Measurements from ENCODE around the gene TCF12. TPM values are rescaled to one million over a fixed set of nuclear protein-coding genes. Genes with fewer than 3 reads are reported as not detected.

The TCF12 gene
- total RNA-seq, 2 donors from 2014 or later = 91.8 to 107 TPM

- DNase-seq (ENCODE audit: low spot score) (no peak), ATAC-seq (ENCODE audit: insufficient number of reproducible peaks, low FRiP score, low read depth) (no peak)
- Histone ChIP-seq H3K9me3 (no peaks in the 10 kb centered on the region), H3K4me1 (ENCODE audit: control insufficient read depth in 1 of 2, low read depth in 2 of 2) (no peaks in the 10 kb centered on the region), H3K27ac (no peak overlapping the region), H3K4me3 (no peak overlapping the region), H3K36me3 (no peaks in the 10 kb centered on the region), H3K27me3 (replicated peaks; ENCODE audit: insufficient read depth) (no peaks in the 10 kb centered on the region)
- TF ChIP-seq CTCF (IDR thresholded peaks at IDR 0.05) = no peak
Observed at GRCh38 chr15:56894601-56895000, 23.8 kb upstream of the TCF12 start.

- ATAC-seq (ENCODE audit: insufficient number of reproducible peaks, low FRiP score, low read depth) (no peak), DNase-seq (ENCODE audit: low spot score) (no peak)
- Histone ChIP-seq H3K27me3 (replicated peaks; ENCODE audit: insufficient read depth) (no peaks in the 10 kb centered on the region), H3K4me3 (no peak overlapping the region), H3K27ac (no peak overlapping the region), H3K36me3 (no peaks in the 10 kb centered on the region), H3K4me1 (ENCODE audit: control insufficient read depth in 1 of 2, low read depth in 2 of 2) (no peaks in the 10 kb centered on the region), H3K9me3 (no peaks in the 10 kb centered on the region)
- TF ChIP-seq CTCF (IDR thresholded peaks at IDR 0.05) = no peak
Observed at GRCh38 chr15:56901931-56902330, 16.5 kb upstream of the TCF12 start.

- DNase-seq (ENCODE audit: low spot score) (no peak), ATAC-seq (ENCODE audit: insufficient number of reproducible peaks, low FRiP score, low read depth) (no peak)
- Histone ChIP-seq H3K27me3 (replicated peaks; ENCODE audit: insufficient read depth) (no peaks in the 10 kb centered on the region), H3K36me3 (no peaks in the 10 kb centered on the region), H3K9me3 (no peaks in the 10 kb centered on the region), H3K27ac (no peak overlapping the region), H3K4me3 (no peak overlapping the region), H3K4me1 (ENCODE audit: control insufficient read depth in 1 of 2, low read depth in 2 of 2) (no peaks in the 10 kb centered on the region)
- no peak for TF ChIP-seq CTCF (IDR thresholded peaks at IDR 0.05)
Observed at GRCh38 chr15:56906766-56907165, 11.7 kb upstream of the TCF12 start.

- no peak for TF ChIP-seq CTCF (IDR thresholded peaks at IDR 0.05)
- H3K36me3 ChIP-seq = no peaks in the 10 kb centered on the region
- no peak for ATAC-seq (ENCODE audit: insufficient number of reproducible peaks, low FRiP score, low read depth)
- H3K4me3 ChIP-seq = no peak overlapping the region
- peaks cover 9 to 24% of the 10 kb centered on the region in 2 donors for H3K4me1 ChIP-seq (ENCODE audit: control insufficient read depth in 1 of 2, low read depth in 2 of 2)
- H3K27ac ChIP-seq = no peak overlapping the region
- no peak for DNase-seq (ENCODE audit: low spot score)
- no peaks in the 10 kb centered on the region for H3K9me3 ChIP-seq
- H3K27me3 ChIP-seq (replicated peaks; ENCODE audit: insufficient read depth) = no peaks in the 10 kb centered on the region
Observed at GRCh38 chr15:56910801-56911200, 7.6 kb upstream of the TCF12 start.

- Histone ChIP-seq H3K27ac (peak overlapping the region; percentile 33 to 59), H3K9me3 (no peaks in the 10 kb centered on the region), H3K4me3 (peak overlapping the region; percentile 48), H3K27me3 (replicated peaks; ENCODE audit: insufficient read depth) (no peaks in the 10 kb centered on the region), H3K36me3 (no peaks in the 10 kb centered on the region), H3K4me1 (ENCODE audit: control insufficient read depth in 1 of 2, low read depth in 2 of 2) (peaks cover 19 to 44% of the 10 kb centered on the region in 2 donors)
- no peak for DNase-seq (ENCODE audit: low spot score)
- no peak for ATAC-seq (ENCODE audit: insufficient number of reproducible peaks, low FRiP score, low read depth)
- TF ChIP-seq CTCF (IDR thresholded peaks at IDR 0.05) = no peak
Observed at GRCh38 chr15:56913241-56913640, 5.2 kb upstream of the TCF12 start.
